HepG2 (cell line): ENCODE results near the gene CLK4. TPM values are rescaled to one million over a fixed set of nuclear protein-coding genes. Genes with fewer than 3 reads are reported as not detected.

Experiments
- ATAC-seq: fragments of 200-7000 bp; cut with Tn5 transposase; 3 replicates; pipeline ENCODE4 v1.9.1; 2020; ENCODE audit warnings: mild to moderate bottlenecking, moderate library complexity
- BruUV-seq: library from RNA; stranded (reverse); fragments of 400-500 nt; replicated peaks from 2 replicates; lab custom pipeline; 2021; lab: Mats Ljungman, UMichigan
- CTCF ChIA-PET: fragments of 300-600 bp; formaldehyde crosslinking; extraction: SDS; loops from one replicate; lab custom pipeline; 2021; ENCODE audit warnings: low total read pairs, inconsistent platforms, low intra/inter-chr PET ratio; lab: Yijun Ruan, JAX
- POLR2A ChIA-PET: fragments of 350-600 bp; sonication (Branson Sonifier 250); formaldehyde crosslinking; loops from one replicate; lab custom pipeline; 2020; ENCODE audit warnings: antibody characterized with exemption, inconsistent platforms; lab: Yijun Ruan, JAX
- DNase-seq: peaks from one replicate; pipeline ENCODE4 v3.0.0-alpha.2; 2015; ENCODE audit warnings: low spot score
- FAIRE-seq: peaks from 3 replicates; lab custom pipeline; 2011; peaks lifted over from hg19 to GRCh38; lab: Jason Lieb, UNC
- H2AFZ ChIP-seq: one replicate; pipeline ENCODE4 v1.6.1; 2011; ENCODE audit warnings: low read length, inconsistent platforms
- H3K27ac ChIP-seq: fragments of 300-600 bp; 3 replicates; pipeline ENCODE4 v1.8.0; 2011; ENCODE audit warnings: mixed run types, mild to moderate bottlenecking, mixed read lengths, low read length, inconsistent platforms; ENCODE audit not compliant: insufficient read depth; ENCODE audit errors: extremely low read length
- H3K27me3 ChIP-seq, 2 experiments: fragments of 200-600 bp in 1 of 2; 2 replicates in 1 of 2; 3 replicates in 1 of 2; pipeline versions ENCODE4 v1.6.0 to v1.8.0; 2011; ENCODE audit warnings: low read length in 2 of 2, mild to moderate bottlenecking in 2 of 2, moderate library complexity in 2 of 2, inconsistent platforms in 1 of 2; ENCODE audit not compliant: insufficient read depth in 2 of 2, control insufficient read depth in 1 of 2
- H3K36me3 ChIP-seq, 2 experiments: fragments of 200-600 bp in 1 of 2; replicated peaks in 1 of 2; 2 replicates in 1 of 2; 3 replicates in 1 of 2; pipeline versions ENCODE4 v1.5.1 to v1.8.0; 2011; ENCODE audit warnings: low read length in 2 of 2, inconsistent platforms in 1 of 2; ENCODE audit not compliant: insufficient read depth in 2 of 2, control insufficient read depth in 1 of 2
- H3K4me1 ChIP-seq: 2 replicates; pipeline ENCODE4 v1.5.1; 2012; ENCODE audit warnings: low read length, inconsistent platforms; ENCODE audit not compliant: insufficient read depth
- H3K4me2 ChIP-seq: 2 replicates; pipeline ENCODE4 v1.6.0; 2011; ENCODE audit warnings: low read depth, low read length, inconsistent platforms
- H3K4me3 ChIP-seq, 3 experiments: fragments of 200-600 bp in 1 of 3; sonication (generic), shearing (Covaris generic) in 1 of 3; replicated peaks in 1 of 3; 2 replicates each; pipeline ENCODE4 v1.5.1; 2011 to 2016; ENCODE audit warnings: low read length in 3 of 3, inconsistent platforms in 2 of 3, low read depth in 2 of 3, mild to moderate bottlenecking in 2 of 3, control low read depth in 1 of 3, mixed read lengths in 1 of 3; ENCODE audit not compliant: insufficient read depth in 1 of 3
- H3K79me2 ChIP-seq: one replicate; pipeline ENCODE4 v1.6.1; 2011; ENCODE audit warnings: low read length, inconsistent platforms; ENCODE audit not compliant: insufficient read depth
- H3K9ac ChIP-seq: 2 replicates; pipeline ENCODE4 v1.6.0; 2011; ENCODE audit warnings: mild to moderate bottlenecking, low read depth, low read length, inconsistent platforms; ENCODE audit not compliant: insufficient read depth
- H3K9me3 ChIP-seq: 2 replicates; pipeline ENCODE4 v1.5.1; 2012; ENCODE audit warnings: mild to moderate bottlenecking, low read length
- H4K20me1 ChIP-seq: 2 replicates; pipeline ENCODE4 v1.6.0; 2011; ENCODE audit warnings: inconsistent platforms, mild to moderate bottlenecking, low read length, moderate library complexity; ENCODE audit not compliant: insufficient read depth
- MED13 ChIP-seq: sonication (generic); formaldehyde crosslinking; IDR thresholded peaks from 2 replicates; pipeline ENCODE4 v1.5.0; 2020; ENCODE audit warnings: missing genetic modification reagents
- SATB2 ChIP-seq: sonication (generic); formaldehyde crosslinking; IDR thresholded peaks from 2 replicates; pipeline ENCODE4 v1.5.0; 2020; ENCODE audit warnings: missing genetic modification reagents
- SYNCRIP ChIP-seq: fragments of 200-400 bp; formaldehyde crosslinking; IDR thresholded peaks from 2 replicates; pipeline ENCODE4 v1.6.1; 2018; ENCODE audit warnings: mild to moderate bottlenecking, low read depth, low read length; ENCODE audit not compliant: insufficient read depth
- U2AF2 ChIP-seq: fragments of 200-400 bp; formaldehyde crosslinking; IDR thresholded peaks from 2 replicates; pipeline ENCODE4 v1.6.1; 2017; ENCODE audit warnings: low read depth, mild to moderate bottlenecking, low read length
- ZNF354B ChIP-seq: sonication (generic); formaldehyde crosslinking; IDR thresholded peaks from 2 replicates; pipeline ENCODE4 v1.8.0; 2022; ENCODE audit warnings: mild to moderate bottlenecking, missing genetic modification reagents
- ZNF629 ChIP-seq: sonication (generic); formaldehyde crosslinking; conservative IDR thresholded peaks from 2 replicates; pipeline ENCODE4 v1.5.0; 2020; ENCODE audit warnings: missing genetic modification reagents
- WGBS: methylation state at CpG from one replicate; pipeline ENCODE4 v1.1.6; 2017; ENCODE audit warnings: low lambda C conversion rate; 5-methylcytosine and 5-hydroxymethylcytosine counted together
- in situ Hi-C: cut with HindIII; loops from 2 replicates; pipeline ENCODE4 v1.10.0; 2017; ENCODE audit warnings: low pct_unique_long_range_greater_than_20kb; ENCODE audit not compliant: extremely low pct_ligation_motif_present
- intact Hi-C: fragments of 100-400 bp; cut with micrococcal nuclease; formaldehyde crosslinking; loops from one replicate; pipeline ENCODE4 v1.10.0; 2022; ENCODE audit not compliant: unreplicated experiment
- polyA plus RNA-seq, 8 experiments: library from polyadenylated mRNA; depleted of rRNA in 3 of 8; stranded (reverse) in 7 of 8; unstranded in 1 of 8; fragments of >200 nt; fragmentation: Illumina TruSeq in 4 of 8; extraction: Trizol in 4 of 8; gene quantifications; 2 replicates each; pipeline versions ENCODE4 v1.2.1 to v1.2.3, GENCODE V29; 2011 to 2016; ENCODE audit warnings: low read depth in 4 of 8, missing spikeins in 1 of 8, mixed read lengths in 1 of 8; ENCODE audit not compliant: insufficient read depth in 1 of 8
- total RNA-seq, 5 experiments: library from RNA; depleted of rRNA; stranded (reverse); fragments of >200 nt; fragmentation: Illumina TruSeq; extraction: Trizol; gene quantifications; 2 replicates each; pipeline ENCODE4 v1.2.3, GENCODE V29; 2016; ENCODE audit warnings: low read depth in 1 of 5
- TF ChIP-seq, protein P1 (sequence below): sonication (generic); formaldehyde crosslinking; IDR thresholded peaks from one replicate; pipeline ENCODE4 v1.5.1; 2020; ENCODE audit warnings: mild to moderate bottlenecking, missing genetic modification reagents; ENCODE audit errors: not compliant biosample characterization
- TF ChIP-seq, protein P2 (sequence below): IDR thresholded peaks from 2 replicates; pipeline ENCODE4 v1.6.1; 2016; ENCODE audit warnings: missing biosample characterization, missing genetic modification reagents, low read depth
- TF ChIP-seq, protein P3 (sequence below): sonication (generic); formaldehyde crosslinking; IDR thresholded peaks from 2 replicates; pipeline ENCODE4 v1.5.1; 2020; ENCODE audit warnings: mild to moderate bottlenecking, missing genetic modification reagents, borderline replicate concordance
- TF ChIP-seq, protein P4 (sequence below): sonication (generic); formaldehyde crosslinking; IDR thresholded peaks from 2 replicates; pipeline ENCODE4 v1.8.1; 2022; ENCODE audit warnings: mild to moderate bottlenecking, missing genetic modification reagents
- TF ChIP-seq, protein P5 (sequence below): sonication (generic); formaldehyde crosslinking; IDR thresholded peaks from 2 replicates; pipeline ENCODE4 v1.9.0; 2021; ENCODE audit warnings: missing genetic modification reagents, mild to moderate bottlenecking, borderline replicate concordance

CLK4 gene
- total and polyA plus RNA-seq, 2 of the 13 experiments (the other 11 are each of a cell fraction or from before 2014, with no cell fraction given), result 17.7 to 18.4 TPM

DNA sequence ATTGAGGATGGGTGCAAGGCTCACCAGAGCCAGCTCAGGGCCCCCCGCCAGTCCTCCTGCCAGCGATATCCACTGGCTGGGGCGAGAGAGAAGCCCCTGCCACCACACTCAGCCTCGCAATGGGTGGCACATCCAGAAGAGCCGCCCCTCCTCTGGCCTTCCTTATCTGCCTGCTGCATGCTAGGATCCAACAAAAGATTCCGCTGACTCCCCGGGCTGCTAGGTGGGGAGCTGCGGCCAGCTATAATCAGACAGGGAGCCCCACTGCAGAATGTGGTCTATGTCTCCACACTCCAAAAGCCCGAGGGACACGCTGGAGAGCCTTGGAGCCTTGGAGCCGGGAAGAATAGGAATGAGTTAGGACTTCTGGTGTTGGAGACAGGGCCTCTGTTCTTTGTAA is 69.4 kb downstream of the CLK4 start:
- in situ Hi-C loops, result no loop called here
- FAIRE-seq (no peak), ATAC-seq (no peak), DNase-seq (no peak)
- intact Hi-C loops, result no loop called here
- Histone ChIP-seq H3K4me3 (no peak overlapping the region), H3K4me1 (no peaks in the 10 kb centered on the region), H3K9ac (no peak overlapping the region), H3K4me2 (no peak overlapping the region), H4K20me1 (no peaks in the 10 kb centered on the region), H3K36me3 (no peaks in the 10 kb centered on the region), H2AFZ (no peak overlapping the region), H3K27ac (no peak overlapping the region), H3K79me2 (no peaks in the 10 kb centered on the region), H3K9me3 (no peaks in the 10 kb centered on the region), H3K27me3 (peaks cover 0 to 31% of the 10 kb centered on the region in 2 experiments; a peak in 2 of 5 replicates)
- WGBS, result 42% methylated on average over 3 of the region's 11 CpGs
- ChIA-PET CTCF (no interaction called here), POLR2A (no interaction called here)
- no TSS peak for BruUV-seq
- TF ChIP-seq U2AF2 (no peak), MED13 (CRISPR knock-in tag) (no peak), ZNF354B (CRISPR knock-in tag) (no peak), SYNCRIP (no peak), SATB2 (no peak), ZNF629 (CRISPR knock-in tag) (no peak)
- TF ChIP-seq, protein P1, sequence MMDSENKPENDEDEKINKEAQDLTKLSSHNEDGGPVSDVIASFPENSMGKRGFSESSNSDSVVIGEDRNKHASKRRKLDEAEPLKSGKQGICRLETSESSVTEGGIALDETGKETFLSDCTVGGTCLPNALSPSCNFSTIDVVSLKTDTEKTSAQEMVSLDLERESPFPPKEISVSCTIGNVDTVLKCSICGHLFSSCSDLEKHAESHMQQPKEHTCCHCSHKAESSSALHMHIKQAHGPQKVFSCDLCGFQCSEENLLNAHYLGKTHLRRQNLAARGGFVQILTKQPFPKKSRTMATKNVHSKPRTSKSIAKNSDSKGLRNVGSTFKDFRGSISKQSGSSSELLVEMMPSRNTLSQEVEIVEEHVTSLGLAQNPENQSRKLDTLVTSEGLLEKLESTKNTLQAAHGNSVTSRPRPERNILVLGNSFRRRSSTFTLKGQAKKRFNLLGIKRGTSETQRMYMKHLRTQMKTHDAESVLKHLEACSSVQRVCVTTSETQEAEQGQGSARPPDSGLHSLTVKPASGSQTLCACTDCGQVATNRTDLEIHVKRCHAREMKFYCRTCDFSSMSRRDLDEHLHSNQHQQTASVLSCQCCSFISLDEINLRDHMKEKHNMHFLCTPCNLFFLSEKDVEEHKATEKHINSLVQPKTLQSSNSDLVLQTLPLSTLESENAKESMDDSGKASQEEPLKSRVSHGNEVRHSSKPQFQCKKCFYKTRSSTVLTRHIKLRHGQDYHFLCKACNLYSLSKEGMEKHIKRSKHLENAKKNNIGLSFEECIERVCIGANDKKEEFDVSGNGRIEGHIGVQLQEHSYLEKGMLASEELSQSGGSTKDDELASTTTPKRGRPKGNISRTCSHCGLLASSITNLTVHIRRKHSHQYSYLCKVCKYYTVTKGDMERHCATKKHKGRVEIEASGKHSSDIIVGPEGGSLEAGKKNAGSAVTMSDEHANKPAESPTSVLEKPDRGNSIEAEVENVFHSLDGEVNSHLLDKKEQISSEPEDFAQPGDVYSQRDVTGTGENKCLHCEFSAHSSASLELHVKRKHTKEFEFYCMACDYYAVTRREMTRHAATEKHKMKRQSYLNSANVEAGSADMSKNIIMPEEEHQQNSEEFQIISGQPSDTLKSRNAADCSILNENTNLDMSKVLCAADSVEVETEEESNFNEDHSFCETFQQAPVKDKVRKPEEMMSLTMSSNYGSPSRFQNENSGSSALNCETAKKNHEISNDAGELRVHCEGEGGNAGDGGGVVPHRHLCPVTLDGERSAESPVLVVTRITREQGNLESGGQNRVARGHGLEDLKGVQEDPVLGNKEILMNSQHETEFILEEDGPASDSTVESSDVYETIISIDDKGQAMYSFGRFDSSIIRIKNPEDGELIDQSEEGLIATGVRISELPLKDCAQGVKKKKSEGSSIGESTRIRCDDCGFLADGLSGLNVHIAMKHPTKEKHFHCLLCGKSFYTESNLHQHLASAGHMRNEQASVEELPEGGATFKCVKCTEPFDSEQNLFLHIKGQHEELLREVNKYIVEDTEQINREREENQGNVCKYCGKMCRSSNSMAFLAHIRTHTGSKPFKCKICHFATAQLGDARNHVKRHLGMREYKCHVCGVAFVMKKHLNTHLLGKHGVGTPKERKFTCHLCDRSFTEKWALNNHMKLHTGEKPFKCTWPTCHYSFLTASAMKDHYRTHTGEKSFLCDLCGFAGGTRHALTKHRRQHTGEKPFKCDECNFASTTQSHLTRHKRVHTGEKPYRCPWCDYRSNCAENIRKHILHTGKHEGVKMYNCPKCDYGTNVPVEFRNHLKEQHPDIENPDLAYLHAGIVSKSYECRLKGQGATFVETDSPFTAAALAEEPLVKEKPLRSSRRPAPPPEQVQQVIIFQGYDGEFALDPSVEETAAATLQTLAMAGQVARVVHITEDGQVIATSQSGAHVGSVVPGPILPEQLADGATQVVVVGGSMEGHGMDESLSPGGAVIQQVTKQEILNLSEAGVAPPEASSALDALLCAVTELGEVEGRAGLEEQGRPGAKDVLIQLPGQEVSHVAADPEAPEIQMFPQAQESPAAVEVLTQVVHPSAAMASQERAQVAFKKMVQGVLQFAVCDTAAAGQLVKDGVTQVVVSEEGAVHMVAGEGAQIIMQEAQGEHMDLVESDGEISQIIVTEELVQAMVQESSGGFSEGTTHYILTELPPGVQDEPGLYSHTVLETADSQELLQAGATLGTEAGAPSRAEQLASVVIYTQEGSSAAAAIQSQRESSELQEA, result no peak
- TF ChIP-seq, protein P2, sequence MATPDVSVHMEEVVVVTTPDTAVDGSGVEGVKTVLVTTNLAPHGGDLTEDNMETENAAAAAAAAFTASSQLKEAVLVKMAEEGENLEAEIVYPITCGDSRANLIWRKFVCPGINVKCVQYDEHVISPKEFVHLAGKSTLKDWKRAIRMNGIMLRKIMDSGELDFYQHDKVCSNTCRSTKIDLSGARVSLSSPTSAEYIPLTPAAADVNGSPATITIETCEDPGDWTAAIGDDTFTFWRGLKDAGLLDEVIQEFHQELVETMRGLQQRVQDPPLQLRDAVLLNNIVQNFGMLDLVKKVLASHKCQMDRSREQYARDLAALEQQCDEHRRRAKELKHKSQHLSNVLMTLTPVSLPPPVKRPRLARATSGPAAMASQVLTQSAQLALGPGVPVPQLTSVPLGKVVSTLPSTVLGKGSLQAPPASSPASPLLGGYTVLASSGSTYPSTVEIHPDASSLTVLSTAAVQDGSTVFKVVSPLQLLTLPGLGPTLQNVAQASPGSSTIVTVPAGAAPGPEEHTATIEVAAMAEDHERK, result no peak
- TF ChIP-seq, protein P3, sequence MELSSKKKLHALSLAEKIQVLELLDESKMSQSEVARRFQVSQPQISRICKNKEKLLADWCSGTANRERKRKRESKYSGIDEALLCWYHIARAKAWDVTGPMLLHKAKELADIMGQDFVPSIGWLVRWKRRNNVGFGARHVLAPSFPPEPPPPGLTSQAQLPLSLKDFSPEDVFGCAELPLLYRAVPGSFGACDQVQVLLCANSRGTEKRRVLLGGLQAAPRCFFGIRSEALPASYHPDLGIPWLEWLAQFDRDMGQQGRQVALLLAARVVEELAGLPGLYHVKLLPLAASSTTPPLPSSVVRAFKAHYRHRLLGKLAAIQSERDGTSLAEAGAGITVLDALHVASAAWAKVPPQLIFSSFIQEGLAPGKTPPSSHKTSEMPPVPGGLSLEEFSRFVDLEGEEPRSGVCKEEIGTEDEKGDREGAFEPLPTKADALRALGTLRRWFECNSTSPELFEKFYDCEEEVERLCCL (CRISPR knock-in tag), result no peak
- TF ChIP-seq, protein P4, sequence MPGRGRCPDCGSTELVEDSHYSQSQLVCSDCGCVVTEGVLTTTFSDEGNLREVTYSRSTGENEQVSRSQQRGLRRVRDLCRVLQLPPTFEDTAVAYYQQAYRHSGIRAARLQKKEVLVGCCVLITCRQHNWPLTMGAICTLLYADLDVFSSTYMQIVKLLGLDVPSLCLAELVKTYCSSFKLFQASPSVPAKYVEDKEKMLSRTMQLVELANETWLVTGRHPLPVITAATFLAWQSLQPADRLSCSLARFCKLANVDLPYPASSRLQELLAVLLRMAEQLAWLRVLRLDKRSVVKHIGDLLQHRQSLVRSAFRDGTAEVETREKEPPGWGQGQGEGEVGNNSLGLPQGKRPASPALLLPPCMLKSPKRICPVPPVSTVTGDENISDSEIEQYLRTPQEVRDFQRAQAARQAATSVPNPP, result no peak
- TF ChIP-seq, protein P5, sequence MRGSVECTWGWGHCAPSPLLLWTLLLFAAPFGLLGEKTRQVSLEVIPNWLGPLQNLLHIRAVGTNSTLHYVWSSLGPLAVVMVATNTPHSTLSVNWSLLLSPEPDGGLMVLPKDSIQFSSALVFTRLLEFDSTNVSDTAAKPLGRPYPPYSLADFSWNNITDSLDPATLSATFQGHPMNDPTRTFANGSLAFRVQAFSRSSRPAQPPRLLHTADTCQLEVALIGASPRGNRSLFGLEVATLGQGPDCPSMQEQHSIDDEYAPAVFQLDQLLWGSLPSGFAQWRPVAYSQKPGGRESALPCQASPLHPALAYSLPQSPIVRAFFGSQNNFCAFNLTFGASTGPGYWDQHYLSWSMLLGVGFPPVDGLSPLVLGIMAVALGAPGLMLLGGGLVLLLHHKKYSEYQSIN (CRISPR knock-in tag), result no peak
